Pons (tissue), 1 donor: ENCODE results near the gene MAP3K8.
A peak's percentile ranks its signal among the peaks of the same experiment; 100 is the strongest.
"Not testable (repeated sequence)": the region's sequence is repeated elsewhere in the genome, so short reads cannot be mapped to it uniquely, and the experiment has no call there.

Experiments used
- DNase-seq: peaks from one replicate; pipeline ENCODE4 v3.0.0-alpha.2; 2016; ENCODE audit warnings: low spot score

MAP3K8 gene

GRCh38 chr10:30447125-30447799, 13.3 kb downstream of the MAP3K8 start:
- no peak for DNase-seq

GRCh38 chr10:30448092-30448491, 14.1 kb downstream of the MAP3K8 start:
- DNase-seq: no peak

GRCh38 chr10:30453764-30454527, 20.0 kb downstream of the MAP3K8 start:
- no peak for DNase-seq

- no peak for DNase-seq
These were observed 20.9 kb downstream of the MAP3K8 start for GRCh38 chr10:30454744-30455510.

- DNase-seq: no peak
These were observed 21.8 kb downstream of the MAP3K8 start for GRCh38 chr10:30455816-30456215.

GRCh38 chr10:30456266-30456665, 22.3 kb downstream of the MAP3K8 start:
- DNase-seq: no peak

GRCh38 chr10:30459283-30459682, 25.3 kb downstream of the MAP3K8 start:
- DNase-seq: peak; percentile 57

GRCh38 chr10:30460121-30460520, 26.1 kb downstream of the MAP3K8 start:
- DNase-seq: no peak

- DNase-seq: no peak
These were observed 28.5 kb downstream of the MAP3K8 start for GRCh38 chr10:30462513-30462912.

GRCh38 chr10:30463944-30464451, 30.0 kb downstream of the MAP3K8 start:
- DNase-seq: no peak

GRCh38 chr10:30464675-30465074, 30.7 kb downstream of the MAP3K8 start:
- no peak for DNase-seq

GRCh38 chr10:30466445-30466844, 32.5 kb downstream of the MAP3K8 start:
- no peak for DNase-seq

GRCh38 chr10:30467651-30468338, 33.8 kb downstream of the MAP3K8 start:
- peak; percentile 49 for DNase-seq

GRCh38 chr10:30472414-30473155, 38.6 kb downstream of the MAP3K8 start:
- DNase-seq: no peak

- not testable (repeated sequence) for DNase-seq
These were observed 41.5 kb downstream of the MAP3K8 start for GRCh38 chr10:30475515-30475914.

- DNase-seq: no peak
These were observed 42.6 kb downstream of the MAP3K8 start for GRCh38 chr10:30476511-30477155.

GRCh38 chr10:30479513-30479912, 45.5 kb downstream of the MAP3K8 start:
- DNase-seq: not testable (repeated sequence)

GRCh38 chr10:30481603-30482002, 47.6 kb downstream of the MAP3K8 start:
- DNase-seq: no peak

- DNase-seq: peak; percentile 72
These were observed 54.3 kb downstream of the MAP3K8 start for GRCh38 chr10:30488316-30488715.

- DNase-seq: no peak
These were observed 55.4 kb downstream of the MAP3K8 start for GRCh38 chr10:30489346-30489745.
